HUES48 (cell line): ENCODE measurements around the gene TMEM178B.

ENCODE experiments used
- H3K27ac ChIP-seq: one replicate; pipeline ENCODE4 v1.7.0; 2013; ENCODE audit warnings: low read depth, low read length, inconsistent platforms
- H3K27me3 ChIP-seq: 2 replicates; pipeline ENCODE4 v1.6.1; 2013; ENCODE audit warnings: mild to moderate bottlenecking, low read length; ENCODE audit not compliant: control insufficient read depth, insufficient read depth
- H3K36me3 ChIP-seq: 2 replicates; pipeline ENCODE4 v1.6.1; 2013; ENCODE audit warnings: low read length; ENCODE audit not compliant: control insufficient read depth, insufficient read depth
- H3K4me1 ChIP-seq: 2 replicates; pipeline ENCODE4 v1.6.1; 2013; ENCODE audit warnings: mild to moderate bottlenecking, low read length; ENCODE audit not compliant: control insufficient read depth, insufficient read depth
- H3K4me3 ChIP-seq: 2 replicates; pipeline ENCODE4 v1.5.1; 2013; ENCODE audit warnings: mild to moderate bottlenecking, low read depth, low read length
- H3K9ac ChIP-seq: 2 replicates; pipeline ENCODE4 v1.6.1; 2013; ENCODE audit warnings: mild to moderate bottlenecking, low read depth, low read length, moderate library complexity
- H3K9me3 ChIP-seq: 2 replicates; pipeline ENCODE4 v1.6.1; 2013; ENCODE audit warnings: low read length; ENCODE audit not compliant: control insufficient read depth, insufficient read depth

TMEM178B gene

DNA sequence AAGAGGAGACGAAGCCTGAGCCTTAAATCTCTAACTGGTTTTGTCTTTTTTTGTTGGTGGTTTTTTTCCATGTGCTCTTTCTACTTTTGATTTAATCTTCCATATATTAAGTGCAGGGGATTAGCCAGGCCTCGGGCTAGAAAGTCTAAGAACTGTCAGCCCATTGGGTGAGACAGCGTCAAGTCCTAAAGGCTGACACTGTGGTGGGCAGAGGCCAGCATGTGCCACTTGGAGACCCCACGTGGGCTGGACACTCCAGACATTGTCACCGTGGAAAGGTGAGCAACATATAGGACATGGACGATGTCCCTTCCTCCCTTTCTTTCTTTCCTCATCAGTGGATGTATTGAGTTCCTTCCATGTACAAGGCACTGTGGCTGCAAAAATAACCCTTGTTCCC lies 129.3 kb downstream of the TMEM178B start:
- Histone ChIP-seq H3K4me3 (no peak overlapping the region), H3K9ac (no peak overlapping the region), H3K27ac (no peak overlapping the region), H3K9me3 (no peaks in the 10 kb centered on the region), H3K36me3 (no peaks in the 10 kb centered on the region), H3K4me1 (peaks cover 11% of the 10 kb centered on the region), H3K27me3 (no peaks in the 10 kb centered on the region)

DNA sequence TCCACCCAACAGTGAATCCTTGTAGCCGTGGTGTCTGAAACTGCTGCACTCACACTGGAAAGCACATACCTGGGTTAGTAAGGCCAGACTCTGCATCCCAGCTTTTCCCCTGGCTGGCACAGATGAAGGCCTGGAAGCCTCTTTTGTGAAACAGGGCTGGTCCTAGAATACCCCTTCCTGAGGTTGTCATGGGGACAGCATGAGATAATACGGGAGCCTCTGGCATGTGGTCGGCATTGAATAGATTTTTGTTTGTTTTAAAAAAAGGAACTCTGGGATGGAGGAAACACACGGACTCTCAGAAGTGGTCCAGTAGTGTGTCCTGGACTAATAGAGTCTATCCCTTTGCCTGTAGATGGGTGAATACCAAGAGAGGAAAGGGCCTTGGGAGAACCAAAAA lies 129.7 kb downstream of the TMEM178B start:
- Histone ChIP-seq H3K27me3 (no peaks in the 10 kb centered on the region), H3K4me3 (no peak overlapping the region), H3K9me3 (no peaks in the 10 kb centered on the region), H3K27ac (no peak overlapping the region), H3K36me3 (no peaks in the 10 kb centered on the region), H3K4me1 (peaks cover 15% of the 10 kb centered on the region), H3K9ac (no peak overlapping the region)

DNA sequence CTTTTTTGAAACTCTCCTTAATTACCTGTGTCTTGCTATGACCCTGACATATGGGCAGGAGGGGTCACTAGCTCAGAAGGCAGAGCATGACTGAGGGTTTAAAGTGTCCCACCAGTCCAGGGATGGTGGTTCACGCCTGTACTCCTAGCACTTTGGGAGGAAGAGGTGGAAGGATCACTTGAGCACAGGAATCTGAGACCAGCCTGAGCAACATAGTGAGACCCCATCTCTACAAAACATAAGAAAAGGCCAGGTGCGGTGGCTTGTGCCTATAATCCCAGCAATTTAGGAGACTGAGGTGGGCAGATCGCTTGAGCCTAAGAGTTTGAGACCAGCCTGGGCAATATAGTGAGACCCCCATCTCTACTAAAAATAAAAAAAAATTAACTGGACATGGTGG lies 133.8 kb downstream of the TMEM178B start:
- Histone ChIP-seq H3K4me1 (peaks cover 40% of the 10 kb centered on the region), H3K36me3 (no peaks in the 10 kb centered on the region), H3K9me3 (no peaks in the 10 kb centered on the region), H3K4me3 (no peak overlapping the region), H3K27me3 (no peaks in the 10 kb centered on the region), H3K27ac (no peak overlapping the region), H3K9ac (no peak overlapping the region)

DNA sequence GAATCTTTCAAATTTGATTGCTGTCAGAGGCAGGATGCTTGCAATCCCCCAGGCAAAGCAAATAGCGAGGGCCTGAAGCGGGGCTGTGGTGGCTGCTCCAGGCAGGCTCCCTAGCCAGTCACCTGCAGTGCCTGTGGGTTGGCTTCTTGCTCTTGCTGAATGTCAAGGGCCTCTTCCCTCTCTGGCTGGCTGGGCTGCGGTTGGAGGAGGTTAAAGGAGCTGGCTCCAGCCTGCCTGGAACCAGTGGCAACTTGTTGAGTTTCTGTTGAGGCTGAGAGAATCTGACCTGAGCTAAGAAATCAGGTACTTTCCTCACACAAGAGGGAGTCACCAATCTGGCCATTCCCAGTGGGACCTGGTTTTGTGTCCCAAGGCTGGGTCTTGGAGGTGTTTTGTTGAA lies 134.7 kb downstream of the TMEM178B start:
- no peaks in the 10 kb centered on the region for H3K9me3 ChIP-seq
- H3K4me3 ChIP-seq = no peak overlapping the region
- no peaks in the 10 kb centered on the region for H3K36me3 ChIP-seq
- H3K4me1 ChIP-seq = peaks cover 48% of the 10 kb centered on the region
- peak overlapping the region; percentile 31 for H3K27ac ChIP-seq
- no peaks in the 10 kb centered on the region for H3K27me3 ChIP-seq
- H3K9ac ChIP-seq = no peak overlapping the region

DNA sequence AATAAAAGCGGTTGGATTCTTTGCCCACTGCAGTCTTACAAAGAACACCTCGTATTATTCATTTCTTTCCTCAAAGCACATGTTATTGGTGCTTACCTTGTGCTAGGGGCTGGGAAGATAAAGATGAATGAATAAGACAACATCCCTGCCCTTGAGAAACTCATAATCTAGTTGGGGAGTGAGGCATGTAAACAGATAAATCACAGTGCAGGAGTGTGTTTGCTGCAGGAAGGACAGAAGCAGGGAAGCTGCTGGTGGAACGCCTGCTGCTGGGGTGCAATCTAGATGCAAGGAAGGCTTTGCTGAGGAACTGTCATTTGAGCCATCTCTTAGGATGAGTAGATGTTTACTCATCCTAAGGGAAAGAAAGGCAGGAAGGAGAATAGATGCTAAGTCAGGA lies 135.6 kb downstream of the TMEM178B start:
- Histone ChIP-seq H3K27ac (no peak overlapping the region), H3K4me3 (no peak overlapping the region), H3K4me1 (peaks cover 58% of the 10 kb centered on the region)

DNA sequence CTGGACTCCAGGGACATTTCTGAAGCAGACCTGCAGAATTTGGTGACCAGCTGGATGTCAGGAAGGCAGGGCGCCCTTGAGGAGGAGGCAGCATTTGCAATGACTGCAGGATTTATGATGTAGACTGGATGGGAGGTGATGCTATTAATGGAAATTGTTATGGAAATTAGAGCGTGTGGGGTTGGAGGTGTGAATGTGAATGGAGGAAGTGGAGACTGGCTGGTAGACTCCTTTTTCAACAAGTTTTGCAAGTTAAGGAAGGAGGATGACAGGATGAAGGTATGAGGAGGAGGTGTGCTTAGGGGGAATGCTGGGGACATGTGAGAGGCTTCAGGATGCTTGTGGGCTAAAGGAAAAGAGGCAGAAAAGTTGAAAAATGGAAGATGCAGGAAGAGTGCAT lies 137.0 kb downstream of the TMEM178B start:
- Histone ChIP-seq H3K9ac (no peak overlapping the region), H3K27ac (no peak overlapping the region), H3K4me3 (no peak overlapping the region; the same call in 1 of the 2 replicates), H3K27me3 (no peaks in the 10 kb centered on the region), H3K36me3 (no peaks in the 10 kb centered on the region), H3K9me3 (no peaks in the 10 kb centered on the region), H3K4me1 (peaks cover 60% of the 10 kb centered on the region)

More for the DNA sequence above, 135.6 kb downstream of the TMEM178B start:
- Histone ChIP-seq H3K36me3 (no peaks in the 10 kb centered on the region), H3K9ac (no peak overlapping the region), H3K9me3 (no peaks in the 10 kb centered on the region), H3K27me3 (no peaks in the 10 kb centered on the region)

DNA sequence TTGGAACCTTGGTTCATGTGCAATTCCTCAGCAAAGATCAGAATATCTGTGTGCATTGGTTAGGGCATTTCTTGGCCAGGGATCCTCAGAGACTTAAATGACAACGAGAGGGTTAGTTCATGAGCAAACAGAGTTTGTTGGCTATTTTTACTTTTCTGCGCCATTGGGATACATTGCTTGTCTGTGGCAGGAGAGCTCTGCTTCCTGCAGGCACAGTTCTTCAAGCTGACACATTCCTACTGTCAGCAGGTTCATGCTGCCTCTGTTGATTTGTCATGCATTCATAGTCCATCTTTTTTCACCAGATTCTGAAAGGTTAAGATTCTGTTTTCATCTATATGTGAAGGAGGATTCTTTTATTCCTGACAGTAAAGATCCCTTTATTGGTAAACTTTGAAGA lies 139.4 kb downstream of the TMEM178B start:
- H3K9me3 ChIP-seq = no peaks in the 10 kb centered on the region
- no peaks in the 10 kb centered on the region for H3K36me3 ChIP-seq
- no peak overlapping the region for H3K4me3 ChIP-seq
- peaks cover 58% of the 10 kb centered on the region for H3K4me1 ChIP-seq
- H3K9ac ChIP-seq = no peak overlapping the region
- H3K27me3 ChIP-seq = no peaks in the 10 kb centered on the region
- no peak overlapping the region for H3K27ac ChIP-seq

DNA sequence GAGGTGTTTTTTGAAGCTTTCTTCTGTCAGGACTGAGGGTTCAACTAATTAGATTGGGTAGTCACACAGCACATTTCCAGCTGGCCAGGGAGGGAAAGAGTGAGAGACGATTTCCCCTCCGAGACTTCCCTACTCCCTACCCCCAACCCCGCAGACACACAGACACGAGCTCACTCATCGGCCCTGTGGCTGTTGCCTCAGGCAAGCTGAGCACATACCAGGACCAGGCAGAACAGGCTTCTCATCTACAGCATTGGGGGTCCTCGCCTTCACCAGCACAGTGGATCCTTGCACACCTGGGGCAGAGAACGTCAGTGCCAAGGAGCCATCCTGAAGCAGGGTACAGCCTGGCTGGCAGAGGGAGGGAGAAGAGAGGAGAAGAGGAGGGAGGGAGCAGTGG lies 144.1 kb downstream of the TMEM178B start:
- H3K9me3 ChIP-seq = no peaks in the 10 kb centered on the region
- no peaks in the 10 kb centered on the region for H3K27me3 ChIP-seq
- H3K4me1 ChIP-seq = peaks cover 17% of the 10 kb centered on the region
- H3K4me3 ChIP-seq = no peak overlapping the region
- no peaks in the 10 kb centered on the region for H3K36me3 ChIP-seq
- H3K9ac ChIP-seq = no peak overlapping the region
- H3K27ac ChIP-seq = no peak overlapping the region

DNA sequence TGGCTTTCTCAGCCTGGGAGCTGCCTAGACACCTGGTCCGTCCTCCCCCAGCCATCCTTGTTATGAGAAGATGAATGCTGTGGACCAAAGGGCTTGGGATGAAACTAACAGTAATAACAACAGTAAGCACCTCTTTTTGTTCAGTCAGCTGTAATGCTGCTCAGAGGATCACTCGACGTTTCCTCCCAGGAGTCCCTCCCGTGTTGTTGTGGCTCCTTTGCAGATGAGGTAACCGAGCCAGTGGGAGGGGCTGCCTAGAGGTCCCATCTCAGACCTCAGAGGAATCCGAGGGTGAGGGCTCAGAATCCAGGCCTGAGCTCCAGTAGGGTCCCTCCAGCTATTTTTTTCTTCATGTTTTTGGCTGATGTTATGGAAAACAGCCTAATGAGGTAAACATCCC lies 145.1 kb downstream of the TMEM178B start:
- H3K27me3 ChIP-seq = no peaks in the 10 kb centered on the region
- 0 out of 2 replicates have a peak, but pooled peaks cover 8% of the 10 kb centered on the region for H3K4me1 ChIP-seq
- no peaks in the 10 kb centered on the region for H3K36me3 ChIP-seq
- no peaks in the 10 kb centered on the region for H3K9me3 ChIP-seq
- H3K9ac ChIP-seq = no peak overlapping the region
- H3K4me3 ChIP-seq = no peak overlapping the region
- H3K27ac ChIP-seq = no peak overlapping the region

DNA sequence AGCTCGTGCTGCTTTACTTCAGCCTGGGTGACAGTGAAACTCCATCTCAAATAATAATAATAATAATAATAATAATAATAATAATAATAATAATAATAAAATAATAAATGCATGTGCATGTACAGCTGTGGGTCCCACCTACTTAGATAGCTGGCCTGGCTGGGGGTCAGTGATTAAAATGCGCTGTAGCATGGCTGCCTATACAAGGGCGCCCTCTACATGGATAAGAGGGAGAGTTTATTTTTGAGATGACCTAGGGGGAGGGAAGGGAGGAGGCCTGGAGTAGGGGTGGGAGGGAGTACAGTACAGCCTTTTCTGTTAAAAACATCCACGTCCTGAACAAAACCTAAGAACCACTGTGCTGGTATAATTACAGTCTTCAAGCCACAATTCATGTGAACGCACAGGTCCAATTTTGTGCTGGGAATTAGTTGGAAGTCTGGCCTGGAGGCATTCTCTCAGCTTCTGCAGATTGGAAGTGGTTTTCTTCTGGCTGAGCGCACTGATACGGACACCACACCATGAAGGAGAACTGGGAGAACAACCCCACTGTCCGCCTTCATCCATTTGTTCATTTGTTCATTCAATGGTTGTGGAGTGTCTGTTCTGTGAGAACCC lies 146.5 kb downstream of the TMEM178B start:
- no peak overlapping the region for H3K27ac ChIP-seq
- no peak overlapping the region for H3K9ac ChIP-seq

DNA sequence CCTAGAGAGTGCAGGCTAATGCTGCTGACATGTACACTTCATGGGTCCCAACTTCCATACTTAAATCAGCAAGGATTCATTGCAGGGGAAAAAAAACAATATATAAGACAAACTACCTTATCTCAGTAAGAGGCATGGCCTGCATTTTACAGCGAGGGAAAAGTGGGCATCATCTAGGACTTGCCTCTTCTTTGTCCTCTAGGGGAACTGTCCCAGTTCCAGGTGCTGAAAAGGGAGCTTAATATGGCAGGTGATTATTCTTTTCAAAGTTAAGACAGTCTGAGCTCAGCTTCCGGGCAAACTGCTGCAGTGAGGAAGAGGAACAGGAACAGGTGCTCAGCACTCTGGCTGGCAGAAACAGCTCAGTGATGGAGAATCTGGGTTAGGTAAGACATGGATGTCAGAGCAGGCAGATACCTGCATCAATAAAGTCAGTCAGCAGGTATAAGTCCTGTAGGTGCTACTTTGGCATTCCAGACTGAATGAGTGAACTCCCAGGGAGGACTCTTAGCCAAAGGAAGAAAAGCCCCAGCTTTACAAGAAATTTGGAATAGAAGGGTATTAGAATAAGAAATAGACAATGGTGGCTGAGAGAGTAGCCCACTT lies 147.2 kb downstream of the TMEM178B start:
- no peaks in the 10 kb centered on the region for H3K9me3 ChIP-seq
- no peak overlapping the region for H3K4me3 ChIP-seq
- no peak overlapping the region for H3K9ac ChIP-seq
- no peaks in the 10 kb centered on the region for H3K4me1 ChIP-seq
- H3K27ac ChIP-seq = no peak overlapping the region
- H3K27me3 ChIP-seq = no peaks in the 10 kb centered on the region
- no peaks in the 10 kb centered on the region for H3K36me3 ChIP-seq

More for the DNA sequence above, 146.5 kb downstream of the TMEM178B start:
- Histone ChIP-seq H3K4me3 (no peak overlapping the region), H3K4me1 (no peaks in the 10 kb centered on the region), H3K9me3 (no peaks in the 10 kb centered on the region), H3K27me3 (no peaks in the 10 kb centered on the region), H3K36me3 (no peaks in the 10 kb centered on the region)
